ENCODE results near the gene PLCD1. TPM values are rescaled to one million over a fixed set of nuclear protein-coding genes. Genes with fewer than 3 reads are reported as not detected.
"Not testable (repeated sequence)": the region's sequence is repeated elsewhere in the genome, so short reads cannot be mapped to it uniquely, and the experiment has no call there.

Gene PLCD1
- polyA plus RNA-seq, 1 of the 3 experiments (the other 2 are of a cell fraction) = 20.2 TPM

GRCh38 chr3:37988931-37989525 is 40.4 kb downstream of the PLCD1 start:
- TF ChIP-seq EP300 (IDR thresholded peaks at IDR 0.05; ENCODE audit: borderline replicate concordance in 1 of 2, low read depth in 1 of 2, low read length in 1 of 2) (no peak), ELF1 (IDR thresholded peaks at IDR 0.05) (no peak), IRF3 (IDR thresholded peaks at IDR 0.05; ENCODE audit: low read depth, low read length) (no peak), USF1 (IDR thresholded peaks at IDR 0.05; ENCODE audit: borderline replicate concordance, low read depth) (no peak), FOSL2 (IDR thresholded peaks at IDR 0.05; ENCODE audit: borderline replicate concordance, low read depth) (no peak), JUND (IDR thresholded peaks at IDR 0.05) (no peak)
- Histone ChIP-seq H3K9me2 (no peaks in the 10 kb centered on the region), H3K4me2 (no peak overlapping the region), H3K9ac (no peak overlapping the region), H2AFZ (ENCODE audit: low read depth) (no peak overlapping the region), H3K36me3 (replicated peaks in 1 of 2; ENCODE audit: control insufficient read depth in 1 of 2, insufficient read depth in 2 of 2, low read length in 1 of 2) (peaks cover 0 to 9% of the 10 kb centered on the region in 2 experiments), H3K4me3 (ENCODE audit: low read depth in 2 of 2, low read length in 1 of 2) (no peak overlapping the region), H3K27ac (ENCODE audit: low read depth in 2 of 2, low read length in 1 of 2) (no peak overlapping the region), H3K27me3 (ENCODE audit: insufficient read depth) (no peaks in the 10 kb centered on the region), H3K9me3 (no peaks in the 10 kb centered on the region), H3F3A (replicated peaks; ENCODE audit: insufficient read depth) (peaks cover 4% of the 10 kb centered on the region), H4K20me1 (ENCODE audit: insufficient read depth) (no peaks in the 10 kb centered on the region), H3K79me2 (ENCODE audit: insufficient read depth) (no peaks in the 10 kb centered on the region), H3K4me1 (ENCODE audit: control insufficient read depth in 1 of 2, insufficient read depth in 2 of 2, low read depth in 1 of 2, low read length in 1 of 2) (peaks cover 0 to 4% of the 10 kb centered on the region in 2 experiments; a peak in 1 of 4 replicates)
- no peak for DNase-seq
- POLR2A ChIA-PET = no interaction called here
- 88% methylated on average over 15 of the region's 15 CpGs for WGBS (ENCODE audit: low lambda C conversion rate)
- CTCF ChIA-PET = interaction anchor here (1.0 to 1.7 kb wide), 2 partner anchors 14 to 16 kb away, joined by 3 to 4 read pairs; no protein-coding TSS in a partner anchor

- DNase-seq; H3K27ac ChIP-seq (ENCODE audit: low read depth in 2 of 2, low read length in 1 of 2); H3K4me3 ChIP-seq (ENCODE audit: low read depth in 2 of 2, low read length in 1 of 2); H3K9ac ChIP-seq; H3K9me2 ChIP-seq; H3K4me2 ChIP-seq; H4K20me1 ChIP-seq (ENCODE audit: insufficient read depth); H3K4me1 ChIP-seq (ENCODE audit: control insufficient read depth in 1 of 2, insufficient read depth in 2 of 2, low read depth in 1 of 2, low read length in 1 of 2); H2AFZ ChIP-seq (ENCODE audit: low read depth); H3F3A ChIP-seq (replicated peaks; ENCODE audit: insufficient read depth); H3K79me2 ChIP-seq (ENCODE audit: insufficient read depth); POLR2A ChIA-PET; H3K27me3 ChIP-seq (ENCODE audit: insufficient read depth); H3K9me3 ChIP-seq: not testable (repeated sequence)
- peaks cover 2 to 14% of the 10 kb centered on the region in 2 experiments for H3K36me3 ChIP-seq (replicated peaks in 1 of 2; ENCODE audit: control insufficient read depth in 1 of 2, insufficient read depth in 2 of 2, low read length in 1 of 2)
- CTCF ChIA-PET = interaction anchor here (1.7 kb wide), 1 partner anchor 15 kb away, joined by 4 read pairs; no protein-coding TSS in a partner anchor
- 97% methylated on average over 10 of the region's 10 CpGs for WGBS (ENCODE audit: low lambda C conversion rate)
These were observed 41.1 kb downstream of the PLCD1 start for GRCh38 chr3:37988376-37988775.

- no peak overlapping the region for H2AFZ ChIP-seq (ENCODE audit: low read depth)
- no peak for DNase-seq
- no peaks in the 10 kb centered on the region for H3K27me3 ChIP-seq (ENCODE audit: insufficient read depth)
- 89% methylated on average over 5 of the region's 7 CpGs for WGBS (ENCODE audit: low lambda C conversion rate)
- H3K4me1 ChIP-seq (ENCODE audit: control insufficient read depth in 1 of 2, insufficient read depth in 2 of 2, low read depth in 1 of 2, low read length in 1 of 2) = no peaks in the 10 kb centered on the region; a peak in 1 of 4 replicates
- POLR2A ChIA-PET = no interaction called here
- TF ChIP-seq CHD2 (IDR thresholded peaks at IDR 0.05; ENCODE audit: low read length, partially characterized antibody) = no peak
- no peak for TF ChIP-seq MAX (IDR thresholded peaks at IDR 0.05; ENCODE audit: low read depth)
- TF ChIP-seq MXI1 (IDR thresholded peaks at IDR 0.05; ENCODE audit: low read depth, low read length) = no peak
- no peak for TF ChIP-seq IRF3 (IDR thresholded peaks at IDR 0.05; ENCODE audit: low read depth, low read length)
- no peak for TF ChIP-seq TCF12 (IDR thresholded peaks at IDR 0.05)
- no peak for TF ChIP-seq ELF1 (IDR thresholded peaks at IDR 0.05)
- no peak for TF ChIP-seq RAD21 (IDR thresholded peaks at IDR 0.05; ENCODE audit: low read length)
- TF ChIP-seq PBX3 (IDR thresholded peaks at IDR 0.05) = no peak
- no peak for TF ChIP-seq EP300 (IDR thresholded peaks at IDR 0.05; ENCODE audit: borderline replicate concordance in 1 of 2, low read depth in 1 of 2, low read length in 1 of 2)
- TF ChIP-seq USF1 (IDR thresholded peaks at IDR 0.05; ENCODE audit: borderline replicate concordance, low read depth) = no peak
- no peak for TF ChIP-seq YY1 (IDR thresholded peaks at IDR 0.05; ENCODE audit: low read depth)
- TF ChIP-seq TAF1 (IDR thresholded peaks at IDR 0.05; ENCODE audit: borderline replicate concordance, low read depth, low read length) = no peak
- no peak for TF ChIP-seq EZH2phosphoT487 (IDR thresholded peaks at IDR 0.05; ENCODE audit: borderline replicate concordance, low read depth)
- no peak overlapping the region for H3K4me2 ChIP-seq
- no peaks in the 10 kb centered on the region for H3K9me3 ChIP-seq
- no peaks in the 10 kb centered on the region for H3K79me2 ChIP-seq (ENCODE audit: insufficient read depth)
- no peak overlapping the region for H3K4me3 ChIP-seq (ENCODE audit: low read depth in 2 of 2, low read length in 1 of 2)
- CTCF ChIA-PET = no interaction called here
- H3K9ac ChIP-seq = no peak overlapping the region
- no peak overlapping the region for H3K27ac ChIP-seq (ENCODE audit: low read depth in 2 of 2, low read length in 1 of 2)
- H4K20me1 ChIP-seq (ENCODE audit: insufficient read depth) = no peaks in the 10 kb centered on the region
- H3K9me2 ChIP-seq = no peaks in the 10 kb centered on the region
- peaks cover 4 to 17% of the 10 kb centered on the region in 2 experiments for H3K36me3 ChIP-seq (replicated peaks in 1 of 2; ENCODE audit: control insufficient read depth in 1 of 2, insufficient read depth in 2 of 2, low read length in 1 of 2)
- H3F3A ChIP-seq (replicated peaks; ENCODE audit: insufficient read depth) = no peaks in the 10 kb centered on the region
These were observed 41.7 kb downstream of the PLCD1 start for GRCh38 chr3:37987751-37988179.
